Measurements from ENCODE around the gene CPVL. TPM values are rescaled to one million over a fixed set of nuclear protein-coding genes. Genes with fewer than 3 reads are reported as not detected.

CPVL gene
- total and polyA plus RNA-seq, 2 experiments from 2014 or later: 31.9 to 37.8 TPM

DNA sequence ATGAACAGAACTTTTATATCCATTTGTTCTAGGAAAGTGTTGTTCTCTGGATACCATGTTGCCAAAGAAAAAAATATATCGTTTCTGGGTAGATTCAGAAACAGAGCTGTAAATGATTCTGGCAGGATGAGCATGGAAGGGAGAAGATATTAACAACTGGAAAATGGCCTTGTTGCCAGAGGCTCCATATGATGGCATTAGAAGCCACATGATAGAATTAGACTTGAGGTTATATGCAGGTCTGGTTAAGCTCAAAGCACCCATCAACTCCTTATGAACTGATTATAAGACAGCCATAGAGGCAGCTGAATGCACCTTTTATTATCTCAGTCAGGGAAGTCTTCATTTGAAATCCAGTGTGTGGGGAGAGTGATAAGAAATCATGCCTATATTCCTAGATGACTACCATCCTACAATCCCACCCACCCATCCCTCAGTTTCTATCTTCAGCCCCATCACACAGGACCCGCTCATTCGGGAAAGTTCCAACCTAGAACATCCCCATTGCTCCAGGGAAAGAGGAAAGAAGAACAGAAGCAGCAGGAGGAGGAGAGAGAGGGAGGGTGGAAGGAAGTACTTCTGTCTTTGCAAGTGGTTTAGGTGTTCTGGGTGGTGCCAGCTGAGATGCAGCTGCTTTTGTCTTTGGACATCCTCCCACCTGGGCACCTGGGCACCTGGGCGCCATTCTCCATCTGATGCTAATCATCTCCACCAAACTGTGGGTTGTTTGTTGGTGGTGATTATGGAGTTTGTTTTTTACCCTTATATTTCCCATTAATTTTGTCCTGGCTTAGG, 162.7 kb downstream of the CPVL start:
- Mint-ChIP-seq H3K9me3 (no peaks in the 10 kb centered on the region), H3K27ac (no peak overlapping the region), H3K4me3 (no peak overlapping the region), H3K36me3 (ENCODE audit: low read depth) (no peaks in the 10 kb centered on the region), H3K27me3 (ENCODE audit: insufficient read depth, low read depth, poor library complexity) (peaks cover 2% of the 10 kb centered on the region), H3K4me1 (peaks cover 47% of the 10 kb centered on the region)
- ATAC-seq: no peak
- Histone ChIP-seq H2AFZ (no peak overlapping the region), H4K20me1 (replicated peaks; ENCODE audit: insufficient read depth) (no peaks in the 10 kb centered on the region), H3K27me3 (ENCODE audit: insufficient read depth) (no peaks in the 10 kb centered on the region), H3K36me3 (ENCODE audit: insufficient read depth) (no peaks in the 10 kb centered on the region), H3K9me2 (ENCODE audit: insufficient read depth) (0 out of 2 replicates have a peak, but pooled peaks cover 6% of the 10 kb centered on the region), H3F3A (replicated peaks; ENCODE audit: low read depth) (no peaks in the 10 kb centered on the region), H3K79me2 (replicated peaks; ENCODE audit: insufficient read depth) (no peaks in the 10 kb centered on the region), H3K4me1 (ENCODE audit: insufficient read depth) (peaks cover 29% of the 10 kb centered on the region), H3K4me2 (no peak overlapping the region), H3K4me3 (no peak overlapping the region), H3K27ac (ENCODE audit: low read depth) (no peak overlapping the region)
- TF ChIP-seq ZNF114 (CRISPR knock-in tag; IDR thresholded peaks at IDR 0.05) (no peak), JUNB (IDR thresholded peaks at IDR 0.05; ENCODE audit: unreplicated experiment) (no peak), NANOG (IDR thresholded peaks at IDR 0.05; ENCODE audit: borderline replicate concordance) (no peak), EZH2phosphoT487 (IDR thresholded peaks at IDR 0.05; ENCODE audit: unreplicated experiment) (no peak), STAT1 (IDR thresholded peaks at IDR 0.05; ENCODE audit: unreplicated experiment) (no peak), CREB1 (CRISPR knock-in tag; IDR thresholded peaks at IDR 0.05; ENCODE audit: low read depth) (no peak), POLR2AphosphoS5 (IDR thresholded peaks at IDR 0.05; ENCODE audit: low read depth) (no peak), CTCF (conservative IDR thresholded peaks at IDR 0.05; ENCODE audit: low read depth in 2 of 2) (no peak)
- no peak for DNase-seq (ENCODE audit: low spot score)

DNA sequence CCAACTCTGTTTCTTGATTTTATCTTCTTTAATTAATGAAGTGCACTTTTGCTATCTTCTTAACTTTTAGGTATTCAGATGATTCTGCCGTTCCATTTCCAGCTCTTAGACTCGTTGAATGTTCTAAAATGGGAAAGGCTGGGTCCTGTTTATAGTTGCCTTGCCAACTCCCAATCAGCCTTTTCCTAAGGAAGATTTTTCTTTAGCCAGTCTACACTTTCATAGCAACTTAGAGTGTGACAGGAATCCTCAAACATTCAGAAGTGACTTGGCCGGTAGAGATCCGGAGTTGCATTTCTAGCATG, 165.2 kb downstream of the CPVL start:
- Histone ChIP-seq H3K27me3 (ENCODE audit: insufficient read depth) (no peaks in the 10 kb centered on the region), H3K27ac (ENCODE audit: low read depth) (no peak overlapping the region), H3K79me2 (replicated peaks; ENCODE audit: insufficient read depth) (no peaks in the 10 kb centered on the region), H2AFZ (no peak overlapping the region), H3K4me3 (no peak overlapping the region), H4K20me1 (replicated peaks; ENCODE audit: insufficient read depth) (no peaks in the 10 kb centered on the region), H3K4me1 (ENCODE audit: insufficient read depth) (peaks cover 29% of the 10 kb centered on the region), H3K36me3 (ENCODE audit: insufficient read depth) (no peaks in the 10 kb centered on the region), H3K4me2 (no peak overlapping the region), H3K9me2 (ENCODE audit: insufficient read depth) (no peaks in the 10 kb centered on the region), H3F3A (replicated peaks; ENCODE audit: low read depth) (no peaks in the 10 kb centered on the region)
- Mint-ChIP-seq H3K36me3 (ENCODE audit: low read depth) (no peaks in the 10 kb centered on the region), H3K4me1 (peaks cover 44% of the 10 kb centered on the region), H3K4me3 (no peak overlapping the region), H3K27ac (no peak overlapping the region), H3K9me3 (no peaks in the 10 kb centered on the region), H3K27me3 (ENCODE audit: insufficient read depth, low read depth, poor library complexity) (no peaks in the 10 kb centered on the region)
- TF ChIP-seq NANOG (IDR thresholded peaks at IDR 0.05; ENCODE audit: borderline replicate concordance) (no peak), POLR2AphosphoS5 (IDR thresholded peaks at IDR 0.05; ENCODE audit: low read depth) (no peak), ZNF331 (CRISPR knock-in tag; IDR thresholded peaks at IDR 0.05; ENCODE audit: low read depth) (no peak)
- ATAC-seq: no peak
- no peak for DNase-seq (ENCODE audit: low spot score)
